ENCODE results near the gene GRIK3. TPM values are rescaled to one million over a fixed set of nuclear protein-coding genes. Genes with fewer than 3 reads are reported as not detected.

The GRIK3 gene
- total and polyA plus RNA-seq, 3 donors from 2014 or later: 0.99 to 6.3 (median 3.1) TPM

- no peak for DNase-seq
- no peaks in the 10 kb centered on the region for H3K36me3 ChIP-seq (ENCODE audit: low read depth, missing control alignments)
- WGBS, 2 donors: 50 to 63% methylated on average over 5 of the region's 5 CpGs
- peaks cover 7% of the 10 kb centered on the region for H3K4me1 ChIP-seq
- H3K27me3 ChIP-seq: no peaks in the 10 kb centered on the region
- H3K27ac ChIP-seq: no peak overlapping the region
- TF ChIP-seq POLR2A (IDR thresholded peaks at IDR 0.05): no peak
- TF ChIP-seq, protein P1, sequence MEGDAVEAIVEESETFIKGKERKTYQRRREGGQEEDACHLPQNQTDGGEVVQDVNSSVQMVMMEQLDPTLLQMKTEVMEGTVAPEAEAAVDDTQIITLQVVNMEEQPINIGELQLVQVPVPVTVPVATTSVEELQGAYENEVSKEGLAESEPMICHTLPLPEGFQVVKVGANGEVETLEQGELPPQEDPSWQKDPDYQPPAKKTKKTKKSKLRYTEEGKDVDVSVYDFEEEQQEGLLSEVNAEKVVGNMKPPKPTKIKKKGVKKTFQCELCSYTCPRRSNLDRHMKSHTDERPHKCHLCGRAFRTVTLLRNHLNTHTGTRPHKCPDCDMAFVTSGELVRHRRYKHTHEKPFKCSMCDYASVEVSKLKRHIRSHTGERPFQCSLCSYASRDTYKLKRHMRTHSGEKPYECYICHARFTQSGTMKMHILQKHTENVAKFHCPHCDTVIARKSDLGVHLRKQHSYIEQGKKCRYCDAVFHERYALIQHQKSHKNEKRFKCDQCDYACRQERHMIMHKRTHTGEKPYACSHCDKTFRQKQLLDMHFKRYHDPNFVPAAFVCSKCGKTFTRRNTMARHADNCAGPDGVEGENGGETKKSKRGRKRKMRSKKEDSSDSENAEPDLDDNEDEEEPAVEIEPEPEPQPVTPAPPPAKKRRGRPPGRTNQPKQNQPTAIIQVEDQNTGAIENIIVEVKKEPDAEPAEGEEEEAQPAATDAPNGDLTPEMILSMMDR (IDR thresholded peaks at IDR 0.05): no peak
- H3K4me3 ChIP-seq: no peak overlapping the region
- intact Hi-C loops (cut with DNase I; ENCODE audit: low total_unique reads): no loop called here
- H3K9me3 ChIP-seq: no peaks in the 10 kb centered on the region
These were observed 255.6 kb downstream of the GRIK3 start for GRCh38 chr1:36778740-36779139.

GRCh38 chr1:36776948-36777831, 257.1 kb downstream of the GRIK3 start:
- H3K4me3 ChIP-seq: no peak overlapping the region
- H3K27ac ChIP-seq: no peak overlapping the region
- TF ChIP-seq, protein P1 (IDR thresholded peaks at IDR 0.05): no peak
- TF ChIP-seq POLR2A (IDR thresholded peaks at IDR 0.05): no peak
- no peaks in the 10 kb centered on the region for H3K36me3 ChIP-seq (ENCODE audit: low read depth, missing control alignments)
- WGBS, 2 donors: 35 to 37% methylated on average over 9 to 10 of the region's 10 CpGs
- H3K9me3 ChIP-seq: no peaks in the 10 kb centered on the region
- H3K27me3 ChIP-seq: no peaks in the 10 kb centered on the region
- DNase-seq: no peak
- intact Hi-C loops (cut with DNase I; ENCODE audit: low total_unique reads): no loop called here
- peaks cover 7% of the 10 kb centered on the region for H3K4me1 ChIP-seq

GRCh38 chr1:36776256-36776655, 258.1 kb downstream of the GRIK3 start:
- H3K27ac ChIP-seq: no peak overlapping the region
- intact Hi-C loops (cut with DNase I; ENCODE audit: low total_unique reads): no loop called here
- no peaks in the 10 kb centered on the region for H3K9me3 ChIP-seq
- TF ChIP-seq, protein P1 (IDR thresholded peaks at IDR 0.05): no peak
- no peak for TF ChIP-seq POLR2A (IDR thresholded peaks at IDR 0.05)
- no peaks in the 10 kb centered on the region for H3K27me3 ChIP-seq
- peaks cover 7% of the 10 kb centered on the region for H3K4me1 ChIP-seq
- 36 to 40% methylated on average over 3 of the region's 3 CpGs for WGBS, 2 donors
- DNase-seq: no peak
- H3K36me3 ChIP-seq (ENCODE audit: low read depth, missing control alignments): no peaks in the 10 kb centered on the region
- no peak overlapping the region for H3K4me3 ChIP-seq

DNA sequence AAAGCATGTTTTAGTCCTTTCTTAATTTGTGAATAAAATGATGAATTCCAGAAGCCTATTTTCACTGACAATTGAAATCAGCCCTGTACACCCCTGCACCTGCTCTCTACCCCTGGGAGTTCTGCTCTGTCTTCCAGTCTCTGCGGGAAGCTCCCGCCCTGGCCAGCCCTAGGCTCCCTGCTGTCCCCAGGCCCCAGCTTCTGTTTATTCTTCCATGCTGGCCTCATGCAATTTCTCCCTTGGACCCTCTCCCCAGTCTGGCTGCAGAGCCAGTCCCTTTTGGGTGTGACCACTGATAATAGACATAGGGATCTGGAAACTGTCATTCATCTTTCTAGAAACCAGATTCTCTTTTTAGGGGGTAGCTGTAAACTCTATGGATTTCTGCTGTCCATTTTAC, 258.6 kb downstream of the GRIK3 start:
- Histone ChIP-seq H3K27ac (no peak overlapping the region), H3K4me3 (no peak overlapping the region), H3K36me3 (ENCODE audit: low read depth, missing control alignments) (no peaks in the 10 kb centered on the region), H3K27me3 (no peaks in the 10 kb centered on the region), H3K4me1 (peaks cover 7% of the 10 kb centered on the region), H3K9me3 (no peaks in the 10 kb centered on the region)
- intact Hi-C loops (cut with DNase I; ENCODE audit: low total_unique reads): no loop called here
- DNase-seq: no peak
- 76 to 87% methylated on average over 2 of the region's 2 CpGs for WGBS, 2 donors
- TF ChIP-seq POLR2A (IDR thresholded peaks at IDR 0.05): no peak
- TF ChIP-seq, protein P1 (IDR thresholded peaks at IDR 0.05): no peak
